ENCODE measurements around the gene PTPRN2.
"Not testable (repeated sequence)": the region's sequence is repeated elsewhere in the genome, so short reads cannot be mapped to it uniquely, and the experiment has no call there.

The PTPRN2 gene

GRCh38 chr7:158406364-158406763 is 181.3 kb downstream of the PTPRN2 start:
- H2BK15ac ChIP-seq (ENCODE audit: low read length): no peak overlapping the region
- H3K18ac ChIP-seq (ENCODE audit: low read length): peak overlapping the region; percentile 70
- DNase-seq (ENCODE audit: low spot score): no peak
- H3K4me2 ChIP-seq (ENCODE audit: insufficient read depth, low read length, poor library complexity, severe bottlenecking): no peak overlapping the region
- peaks cover 0 to 3% of the 10 kb centered on the region in 2 donors for H3K4me1 ChIP-seq (ENCODE audit: control insufficient read depth in 2 of 2, insufficient read depth in 1 of 2, low read depth in 1 of 2, low read length in 2 of 2)
- no peak overlapping the region for H4K91ac ChIP-seq (ENCODE audit: low read depth, low read length, poor library complexity)
- no peaks in the 10 kb centered on the region for H3K9me3 ChIP-seq (replicated peaks in 1 of 2; ENCODE audit: control insufficient read depth in 2 of 2, insufficient read depth in 1 of 2, low read depth in 1 of 2, low read length in 2 of 2)
- no peak overlapping the region for H3K4me3 ChIP-seq (ENCODE audit: low read length in 2 of 2)
- H2AFZ ChIP-seq (ENCODE audit: low read length): no peak overlapping the region
- no peak overlapping the region for H3K14ac ChIP-seq (ENCODE audit: low read length)
- H3K79me1 ChIP-seq (ENCODE audit: low read depth, low read length): no peaks in the 10 kb centered on the region
- no peak overlapping the region for H3K23ac ChIP-seq (ENCODE audit: low read depth, low read length, poor library complexity)
- no peak overlapping the region for H3K9ac ChIP-seq (ENCODE audit: low read depth, low read length, poor library complexity)
- no peak overlapping the region for H2AK5ac ChIP-seq (ENCODE audit: low read depth, low read length)
- H3K36me3 ChIP-seq (replicated peaks in 1 of 2; ENCODE audit: control insufficient read depth in 2 of 2, insufficient read depth in 2 of 2, low read length in 2 of 2): no peaks in the 10 kb centered on the region
- peaks cover 0 to 2% (median 0%) of the 10 kb centered on the region in 3 experiments for H3K27me3 ChIP-seq (ENCODE audit: control insufficient read depth in 3 of 3, insufficient read depth in 3 of 3, low read depth in 1 of 3, low read length in 3 of 3)
- WGBS, 2 donors (ENCODE audit: extremely low coverage in 2 of 2, insufficient read length in 2 of 2, insufficient replicate concordance in 1 of 2): no CpG with 5 or more reads among the region's 10 CpGs
- no peak overlapping the region for H2BK5ac ChIP-seq (ENCODE audit: low read length)
- no peak overlapping the region for H3K27ac ChIP-seq (replicated peaks; ENCODE audit: low read length)
- H2BK12ac ChIP-seq (ENCODE audit: low read length): no peak overlapping the region
- H3K4ac ChIP-seq (ENCODE audit: low read length): no peak overlapping the region
- no peak overlapping the region for H2BK120ac ChIP-seq (ENCODE audit: low read depth, low read length)
- no peak overlapping the region for H4K8ac ChIP-seq (ENCODE audit: low read depth, low read length)

GRCh38 chr7:158405771-158406170 is 181.9 kb downstream of the PTPRN2 start:
- H2BK12ac ChIP-seq (ENCODE audit: low read length); H2AK5ac ChIP-seq (ENCODE audit: low read depth, low read length); H3K9me3 ChIP-seq (replicated peaks in 1 of 2; ENCODE audit: control insufficient read depth in 2 of 2, insufficient read depth in 1 of 2, low read depth in 1 of 2, low read length in 2 of 2); H3K4ac ChIP-seq (ENCODE audit: low read length); H2BK120ac ChIP-seq (ENCODE audit: low read depth, low read length); H3K4me1 ChIP-seq (ENCODE audit: control insufficient read depth in 2 of 2, insufficient read depth in 1 of 2, low read depth in 1 of 2, low read length in 2 of 2); H3K36me3 ChIP-seq (replicated peaks in 1 of 2; ENCODE audit: control insufficient read depth in 2 of 2, insufficient read depth in 2 of 2, low read length in 2 of 2); H4K8ac ChIP-seq (ENCODE audit: low read depth, low read length); H2BK5ac ChIP-seq (ENCODE audit: low read length); H3K79me1 ChIP-seq (ENCODE audit: low read depth, low read length); H3K27ac ChIP-seq (replicated peaks; ENCODE audit: low read length); H3K9ac ChIP-seq (ENCODE audit: low read depth, low read length, poor library complexity); H3K18ac ChIP-seq (ENCODE audit: low read length); H3K23ac ChIP-seq (ENCODE audit: low read depth, low read length, poor library complexity); H3K14ac ChIP-seq (ENCODE audit: low read length); H4K91ac ChIP-seq (ENCODE audit: low read depth, low read length, poor library complexity); H2BK15ac ChIP-seq (ENCODE audit: low read length); DNase-seq (ENCODE audit: low spot score); H3K4me2 ChIP-seq (ENCODE audit: insufficient read depth, low read length, poor library complexity, severe bottlenecking); H3K27me3 ChIP-seq (ENCODE audit: control insufficient read depth in 3 of 3, insufficient read depth in 3 of 3, low read depth in 1 of 3, low read length in 3 of 3); H2AFZ ChIP-seq (ENCODE audit: low read length); H3K4me3 ChIP-seq (ENCODE audit: low read length in 2 of 2): not testable (repeated sequence)
- WGBS, 2 donors (ENCODE audit: extremely low coverage in 2 of 2, insufficient read length in 2 of 2, insufficient replicate concordance in 1 of 2): no CpG with 5 or more reads among the region's 30 CpGs

GRCh38 chr7:158405324-158405723 is 182.3 kb downstream of the PTPRN2 start:
- H2AFZ ChIP-seq (ENCODE audit: low read length): no peak overlapping the region
- H2BK15ac ChIP-seq (ENCODE audit: low read length): no peak overlapping the region
- H3K27ac ChIP-seq (replicated peaks; ENCODE audit: low read length): no peak overlapping the region
- no peak overlapping the region for H4K91ac ChIP-seq (ENCODE audit: low read depth, low read length, poor library complexity)
- no peaks in the 10 kb centered on the region for H3K9me3 ChIP-seq (replicated peaks in 1 of 2; ENCODE audit: control insufficient read depth in 2 of 2, insufficient read depth in 1 of 2, low read depth in 1 of 2, low read length in 2 of 2)
- peaks cover 0 to 2% (median 0%) of the 10 kb centered on the region in 3 experiments for H3K27me3 ChIP-seq (ENCODE audit: control insufficient read depth in 3 of 3, insufficient read depth in 3 of 3, low read depth in 1 of 3, low read length in 3 of 3)
- no peak overlapping the region for H3K18ac ChIP-seq (ENCODE audit: low read length)
- no peaks in the 10 kb centered on the region for H3K79me1 ChIP-seq (ENCODE audit: low read depth, low read length)
- no peak for DNase-seq (ENCODE audit: low spot score)
- no peak overlapping the region for H3K4me2 ChIP-seq (ENCODE audit: insufficient read depth, low read length, poor library complexity, severe bottlenecking)
- H2BK120ac ChIP-seq (ENCODE audit: low read depth, low read length): no peak overlapping the region
- H3K23ac ChIP-seq (ENCODE audit: low read depth, low read length, poor library complexity): no peak overlapping the region
- H2BK5ac ChIP-seq (ENCODE audit: low read length): peak overlapping the region; percentile 28
- H3K4me3 ChIP-seq (ENCODE audit: low read length in 2 of 2): no peak overlapping the region
- H3K36me3 ChIP-seq (replicated peaks in 1 of 2; ENCODE audit: control insufficient read depth in 2 of 2, insufficient read depth in 2 of 2, low read length in 2 of 2): no peaks in the 10 kb centered on the region
- H2BK12ac ChIP-seq (ENCODE audit: low read length): no peak overlapping the region
- peaks cover 0 to 3% of the 10 kb centered on the region in 2 donors for H3K4me1 ChIP-seq (ENCODE audit: control insufficient read depth in 2 of 2, insufficient read depth in 1 of 2, low read depth in 1 of 2, low read length in 2 of 2)
- no peak overlapping the region for H2AK5ac ChIP-seq (ENCODE audit: low read depth, low read length)
- no peak overlapping the region for H3K4ac ChIP-seq (ENCODE audit: low read length)
- no peak overlapping the region for H3K9ac ChIP-seq (ENCODE audit: low read depth, low read length, poor library complexity)
- WGBS, 2 donors (ENCODE audit: extremely low coverage in 2 of 2, insufficient read length in 2 of 2, insufficient replicate concordance in 1 of 2): no CpG with 5 or more reads among the region's 8 CpGs
- no peak overlapping the region for H3K14ac ChIP-seq (ENCODE audit: low read length)
- no peak overlapping the region for H4K8ac ChIP-seq (ENCODE audit: low read depth, low read length)

GRCh38 chr7:158404031-158404761 is 183.4 kb downstream of the PTPRN2 start:
- H3K27ac ChIP-seq (replicated peaks; ENCODE audit: low read length): no peak overlapping the region

More at GRCh38 chr7:158404031-158404761, 183.4 kb downstream of the PTPRN2 start:
- H3K9ac ChIP-seq (ENCODE audit: low read depth, low read length, poor library complexity): no peak overlapping the region
- no peak overlapping the region for H4K8ac ChIP-seq (ENCODE audit: low read depth, low read length)
- no CpG with 5 or more reads among the region's 23 CpGs for WGBS, 2 donors (ENCODE audit: extremely low coverage in 2 of 2, insufficient read length in 2 of 2, insufficient replicate concordance in 1 of 2)
- H3K79me1 ChIP-seq (ENCODE audit: low read depth, low read length): no peaks in the 10 kb centered on the region
- H2AFZ ChIP-seq (ENCODE audit: low read length): no peak overlapping the region
- H3K4ac ChIP-seq (ENCODE audit: low read length): no peak overlapping the region
- no peak overlapping the region for H2AK5ac ChIP-seq (ENCODE audit: low read depth, low read length)
- H2BK120ac ChIP-seq (ENCODE audit: low read depth, low read length): no peak overlapping the region
- no peaks in the 10 kb centered on the region for H3K36me3 ChIP-seq (replicated peaks in 1 of 2; ENCODE audit: control insufficient read depth in 2 of 2, insufficient read depth in 2 of 2, low read length in 2 of 2)
- H2BK12ac ChIP-seq (ENCODE audit: low read length): no peak overlapping the region
- no peak overlapping the region for H3K14ac ChIP-seq (ENCODE audit: low read length)
- H3K4me2 ChIP-seq (ENCODE audit: insufficient read depth, low read length, poor library complexity, severe bottlenecking): no peak overlapping the region
- H3K18ac ChIP-seq (ENCODE audit: low read length): peak overlapping the region; percentile 59
- H2BK5ac ChIP-seq (ENCODE audit: low read length): no peak overlapping the region
- no peaks in the 10 kb centered on the region for H3K9me3 ChIP-seq (replicated peaks in 1 of 2; ENCODE audit: control insufficient read depth in 2 of 2, insufficient read depth in 1 of 2, low read depth in 1 of 2, low read length in 2 of 2)
- H3K27me3 ChIP-seq (ENCODE audit: control insufficient read depth in 3 of 3, insufficient read depth in 3 of 3, low read depth in 1 of 3, low read length in 3 of 3): peaks cover 0 to 2% (median 0%) of the 10 kb centered on the region in 3 experiments
- no peak overlapping the region for H2BK15ac ChIP-seq (ENCODE audit: low read length)
- no peak for DNase-seq (ENCODE audit: low spot score)
- no peak overlapping the region for H3K23ac ChIP-seq (ENCODE audit: low read depth, low read length, poor library complexity)
- H4K91ac ChIP-seq (ENCODE audit: low read depth, low read length, poor library complexity): no peak overlapping the region
- H3K4me1 ChIP-seq (ENCODE audit: control insufficient read depth in 2 of 2, insufficient read depth in 1 of 2, low read depth in 1 of 2, low read length in 2 of 2): peaks cover 0 to 3% of the 10 kb centered on the region in 2 donors
- no peak overlapping the region for H3K4me3 ChIP-seq (ENCODE audit: low read length in 2 of 2)
